SKM-1 (cell line): Measurements from ENCODE around the gene UNC50.

Source experiments
- DNase-seq: peaks from one replicate; lab custom pipeline; 2025; ENCODE audit not compliant: unreplicated experiment; lab: John Stamatoyannopoulos, UW

UNC50 gene, protein sequence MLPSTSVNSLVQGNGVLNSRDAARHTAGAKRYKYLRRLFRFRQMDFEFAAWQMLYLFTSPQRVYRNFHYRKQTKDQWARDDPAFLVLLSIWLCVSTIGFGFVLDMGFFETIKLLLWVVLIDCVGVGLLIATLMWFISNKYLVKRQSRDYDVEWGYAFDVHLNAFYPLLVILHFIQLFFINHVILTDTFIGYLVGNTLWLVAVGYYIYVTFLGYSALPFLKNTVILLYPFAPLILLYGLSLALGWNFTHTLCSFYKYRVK

DNA sequence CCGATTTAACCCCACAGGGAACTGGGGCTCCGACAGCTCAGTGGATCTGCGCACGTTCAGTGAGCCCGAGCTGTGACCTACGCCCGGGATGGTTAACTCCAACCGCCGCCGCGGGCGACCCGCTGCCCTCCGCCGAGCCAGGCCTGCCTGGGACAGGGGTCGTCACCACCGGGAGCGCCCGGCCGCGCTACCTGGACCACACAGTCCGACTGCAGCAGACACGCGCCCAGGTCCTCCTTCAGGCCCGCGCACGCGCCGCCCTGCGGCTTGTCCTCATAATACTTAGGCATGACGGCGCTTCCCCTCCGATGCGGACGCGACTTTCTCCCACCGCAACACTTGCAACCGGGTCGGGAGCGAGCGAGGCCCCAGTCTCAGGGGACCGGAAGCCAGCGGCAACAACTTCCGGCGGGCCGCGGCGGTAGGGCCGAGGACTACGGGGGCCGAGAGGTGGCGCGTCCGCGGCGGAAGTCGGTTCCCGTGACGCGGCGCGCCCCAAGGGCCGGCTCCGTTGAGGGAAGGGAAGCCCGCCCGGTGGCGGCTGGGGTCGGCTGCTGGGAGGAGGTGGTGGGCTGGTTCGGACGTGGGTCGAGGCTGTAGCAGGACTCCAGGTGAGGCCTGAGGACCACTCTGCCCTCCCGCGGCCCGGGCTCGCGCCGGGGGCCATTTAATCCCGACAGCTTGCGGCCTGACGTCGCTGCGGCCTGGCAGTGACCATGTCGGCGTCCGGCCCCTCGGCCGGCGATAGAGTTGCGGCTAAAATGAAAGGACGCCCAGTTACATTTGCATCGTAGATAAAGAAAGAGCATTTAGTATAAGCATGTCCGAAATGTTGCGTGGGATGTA lies at the start of gene UNC50, which contains the start of gene COA5:
Gene UNC50, plus strand, starts transcription at position 474 of the 846 bp plus-strand sequence. CDS start 1,171 bp downstream, outside the sequence.
Gene COA5, minus strand, starts transcription at position 397 of the 846 bp plus-strand sequence. Its CDS starts 107 bp downstream, at position 290.
- peak; percentile 73 for DNase-seq

DNA sequence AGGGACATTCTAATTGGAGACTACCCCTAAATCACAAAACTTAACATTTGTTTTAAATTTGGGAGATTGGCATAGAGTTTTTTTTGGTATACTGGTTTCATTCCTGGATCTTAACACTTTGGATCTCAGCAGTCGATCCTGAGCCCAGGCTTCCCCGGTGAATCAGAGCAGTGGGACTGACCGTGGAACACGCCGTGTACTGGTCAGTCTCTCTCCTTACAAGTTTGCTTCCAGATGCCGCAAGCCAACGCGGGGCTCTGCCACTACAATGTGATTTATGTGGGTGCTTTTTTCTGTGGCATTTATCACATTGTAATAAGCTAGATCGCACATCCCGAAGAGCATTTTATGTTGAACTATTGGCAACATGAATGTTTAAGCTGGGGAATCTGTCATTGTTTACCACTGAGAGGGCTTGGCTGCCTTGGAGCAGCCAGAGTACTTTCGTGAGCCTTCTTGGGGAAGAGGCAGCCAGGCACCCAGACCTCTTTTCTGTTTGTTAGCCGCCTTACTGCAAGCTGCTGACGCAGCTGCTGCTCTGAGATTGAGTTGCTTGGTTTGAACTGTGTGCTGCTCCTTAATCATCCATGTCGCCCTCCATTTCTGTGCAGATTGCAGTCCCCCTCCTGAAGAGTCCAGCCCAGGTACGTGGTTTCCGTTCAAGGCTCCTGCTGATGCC lies 49.4 kb upstream of the UNC50 start:
- no peak for DNase-seq

DNA sequence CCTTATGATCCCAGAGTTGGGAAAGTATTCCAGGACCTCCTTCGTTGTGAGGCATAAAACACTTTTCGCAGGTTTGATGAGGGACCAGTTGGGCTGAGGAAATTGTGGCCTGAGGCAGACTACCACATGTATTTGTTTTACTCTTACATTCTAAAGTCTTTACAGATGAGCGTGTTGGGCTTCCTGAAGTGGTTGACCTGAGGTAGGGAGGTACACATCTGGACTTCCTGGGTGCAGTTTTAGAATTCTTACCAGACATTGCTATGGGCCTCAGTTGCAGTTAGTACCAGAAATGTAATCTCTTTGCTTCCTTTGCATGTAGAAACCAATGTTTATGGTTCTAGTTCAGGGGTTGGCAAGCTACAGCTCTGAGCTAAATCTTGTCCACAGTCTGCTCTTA lies 48.8 kb upstream of the UNC50 start:
- DNase-seq: no peak

DNA sequence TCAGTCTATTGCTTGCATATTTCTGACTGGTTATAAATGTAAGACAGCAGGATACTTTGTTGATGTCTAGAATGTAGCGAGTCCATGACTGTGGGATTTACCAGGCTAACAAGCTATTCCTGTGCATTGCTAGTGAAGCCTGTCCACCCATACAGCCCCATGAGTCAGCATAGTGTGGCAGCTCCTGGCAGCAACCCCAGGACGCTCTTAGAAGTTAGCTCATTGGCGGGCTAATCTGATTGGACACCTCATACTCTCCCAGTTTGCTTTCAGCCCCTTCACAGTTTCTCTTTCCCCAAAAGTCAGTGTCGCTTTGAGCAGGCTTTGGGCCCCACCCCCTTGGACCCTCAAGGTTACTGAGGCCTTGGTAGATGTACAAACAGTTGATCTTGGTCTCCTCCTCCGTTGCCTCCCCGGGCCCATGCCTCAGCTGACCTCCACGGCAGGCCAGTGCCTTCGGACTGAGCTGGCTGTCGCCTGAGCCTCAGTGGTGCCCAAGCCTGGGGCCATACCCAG lies 48.1 kb upstream of the UNC50 start:
- no peak for DNase-seq

DNA sequence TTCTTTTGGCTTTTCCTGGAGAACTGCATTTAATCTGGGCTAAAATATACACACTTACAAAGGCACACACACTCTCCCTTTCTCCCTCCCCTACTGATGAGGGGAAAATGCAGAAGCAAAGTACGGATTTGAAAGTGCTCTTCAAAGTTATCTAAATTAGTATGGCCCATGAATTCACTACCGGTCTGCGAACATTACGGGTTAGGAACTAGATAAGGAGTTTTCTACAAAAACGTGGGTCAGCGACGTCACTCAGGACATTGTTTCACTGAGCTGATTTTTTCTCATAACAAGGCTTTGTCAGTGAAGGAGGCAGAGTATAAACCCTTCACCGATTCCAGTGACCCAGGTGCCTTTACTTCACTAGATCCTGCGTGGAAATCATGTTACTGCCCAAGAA lies 47.4 kb upstream of the UNC50 start:
- DNase-seq: no peak

DNA sequence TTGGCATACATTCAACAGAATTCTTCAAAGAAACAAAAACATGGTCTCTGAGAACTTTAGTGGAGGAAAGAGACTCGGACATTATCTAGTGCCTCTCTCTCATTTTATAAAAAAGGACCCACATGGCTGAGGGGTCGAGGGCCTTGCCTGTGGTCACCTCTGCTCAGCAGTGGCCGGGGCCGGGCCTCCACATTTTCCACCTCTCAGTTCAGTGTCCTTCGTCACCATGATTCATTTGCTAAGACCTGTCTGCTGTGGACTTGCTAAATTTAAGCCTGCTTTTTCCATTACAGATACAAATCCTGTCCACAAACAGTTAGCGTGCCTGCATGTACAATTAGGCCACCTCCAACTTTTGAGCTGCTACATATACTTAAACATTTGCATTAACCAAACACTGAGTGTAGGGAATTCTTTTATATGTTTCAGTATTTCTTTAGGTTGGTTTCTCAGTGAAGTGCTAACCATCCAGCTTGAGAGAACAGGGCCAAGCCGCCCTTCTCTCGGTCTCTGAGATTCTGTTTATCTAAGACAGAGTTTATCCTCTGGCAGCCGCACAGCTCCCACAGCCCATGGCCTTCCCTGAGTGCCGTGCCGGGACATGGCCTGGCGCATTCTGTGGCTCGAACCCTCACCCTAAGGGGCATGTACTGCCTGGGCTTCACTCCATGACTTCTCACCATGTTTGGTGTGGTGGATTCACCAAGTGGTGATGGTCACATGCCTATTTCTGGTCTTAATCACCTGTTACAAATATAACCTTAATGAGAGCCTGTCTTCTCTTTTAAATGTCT lies 46.3 kb upstream of the UNC50 start:
- DNase-seq: no peak

DNA sequence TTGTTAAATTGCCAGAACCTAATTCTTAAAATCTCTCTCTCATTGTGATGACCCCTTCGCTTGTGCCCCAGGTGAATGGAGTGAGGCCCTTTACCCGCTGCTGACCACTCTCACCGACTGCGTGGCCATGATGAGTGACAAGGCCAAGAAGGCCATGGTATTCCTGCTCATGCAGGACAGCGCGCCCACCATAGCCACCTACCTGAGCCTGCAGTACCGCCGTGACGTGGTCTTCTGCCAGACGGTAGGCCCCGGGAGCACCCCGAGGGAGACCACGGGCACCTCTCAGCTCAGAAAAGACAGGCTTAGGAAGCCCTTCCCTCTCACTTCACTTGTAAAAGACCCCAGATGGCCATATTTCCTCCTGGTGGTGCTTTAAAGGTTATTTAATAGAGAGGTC lies 45.0 kb upstream of the UNC50 start:
- DNase-seq: no peak

DNA sequence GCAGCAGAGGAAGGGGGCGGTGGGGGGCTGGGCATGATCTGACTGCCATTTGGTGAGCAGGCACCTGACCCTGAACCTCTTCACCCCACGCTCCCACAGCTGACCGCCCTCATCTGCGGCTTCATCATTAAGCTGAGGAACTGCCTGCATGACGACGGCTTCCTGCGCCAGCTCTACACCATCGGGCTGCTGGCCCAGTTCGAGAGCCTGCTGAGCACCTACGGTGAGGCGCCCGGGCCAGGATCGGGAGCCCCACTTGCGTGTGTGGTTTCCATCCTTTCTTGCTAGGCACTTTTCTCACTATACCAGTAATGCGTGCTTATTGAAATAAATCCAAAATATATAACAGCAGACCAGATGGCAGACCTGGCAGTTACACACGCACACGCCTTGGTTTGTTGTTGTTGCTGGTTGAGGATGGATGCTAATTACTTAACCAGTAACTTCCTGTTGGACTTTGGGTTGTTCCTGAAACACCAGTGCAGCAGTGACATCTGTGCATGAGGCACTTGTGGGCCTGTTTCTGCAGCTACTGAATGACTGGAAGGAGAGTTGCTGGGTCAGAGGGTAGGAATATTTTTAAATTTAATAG lies 43.8 kb upstream of the UNC50 start:
- no peak for DNase-seq

DNA sequence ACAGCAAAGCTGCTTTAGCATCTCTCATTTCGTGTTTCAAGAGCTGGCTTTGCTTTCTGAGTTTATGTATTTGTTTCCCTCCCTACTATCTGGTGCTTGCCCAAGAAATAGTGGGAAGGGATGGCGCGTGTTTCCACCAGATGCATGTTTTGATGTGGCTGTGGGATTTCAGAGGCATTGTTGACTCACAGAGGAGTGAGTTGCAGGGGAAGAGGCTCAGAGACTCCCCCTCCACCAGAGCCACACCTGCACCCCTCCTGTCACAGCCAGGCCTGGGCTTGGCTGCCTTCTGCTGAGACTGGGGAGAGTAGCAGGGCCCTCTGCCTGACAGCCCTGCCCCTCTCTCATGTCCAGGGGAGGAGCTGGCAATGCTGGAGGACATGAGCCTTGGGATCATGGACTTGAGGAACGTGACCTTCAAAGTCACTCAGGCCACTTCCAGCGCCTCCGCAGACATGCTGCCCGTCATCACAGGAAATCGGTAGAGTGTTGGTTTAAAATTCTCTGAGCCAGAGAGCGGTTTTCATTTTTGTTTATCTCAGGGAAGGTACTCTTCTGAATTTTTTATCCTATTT lies 43.0 kb upstream of the UNC50 start:
- DNase-seq: no peak

DNA sequence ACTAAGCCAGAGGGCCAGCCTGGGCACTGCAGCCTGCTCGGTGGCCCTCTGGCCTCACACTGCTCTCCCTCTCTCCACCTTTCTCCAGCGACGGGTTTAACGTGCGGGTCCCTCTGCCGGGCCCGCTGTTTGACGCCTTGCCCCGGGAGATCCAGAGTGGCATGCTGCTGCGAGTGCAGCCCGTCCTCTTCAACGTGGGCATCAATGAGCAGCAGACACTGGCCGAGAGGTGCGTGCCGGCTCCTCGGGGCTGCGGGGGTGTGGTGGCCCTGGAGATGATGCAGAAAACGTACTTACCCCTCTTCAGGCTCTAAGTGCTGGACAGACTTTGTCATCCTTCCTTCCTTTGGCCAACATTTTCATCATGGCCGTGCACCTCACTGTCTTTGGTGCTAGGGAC lies 42.4 kb upstream of the UNC50 start:
- DNase-seq: no peak

DNA sequence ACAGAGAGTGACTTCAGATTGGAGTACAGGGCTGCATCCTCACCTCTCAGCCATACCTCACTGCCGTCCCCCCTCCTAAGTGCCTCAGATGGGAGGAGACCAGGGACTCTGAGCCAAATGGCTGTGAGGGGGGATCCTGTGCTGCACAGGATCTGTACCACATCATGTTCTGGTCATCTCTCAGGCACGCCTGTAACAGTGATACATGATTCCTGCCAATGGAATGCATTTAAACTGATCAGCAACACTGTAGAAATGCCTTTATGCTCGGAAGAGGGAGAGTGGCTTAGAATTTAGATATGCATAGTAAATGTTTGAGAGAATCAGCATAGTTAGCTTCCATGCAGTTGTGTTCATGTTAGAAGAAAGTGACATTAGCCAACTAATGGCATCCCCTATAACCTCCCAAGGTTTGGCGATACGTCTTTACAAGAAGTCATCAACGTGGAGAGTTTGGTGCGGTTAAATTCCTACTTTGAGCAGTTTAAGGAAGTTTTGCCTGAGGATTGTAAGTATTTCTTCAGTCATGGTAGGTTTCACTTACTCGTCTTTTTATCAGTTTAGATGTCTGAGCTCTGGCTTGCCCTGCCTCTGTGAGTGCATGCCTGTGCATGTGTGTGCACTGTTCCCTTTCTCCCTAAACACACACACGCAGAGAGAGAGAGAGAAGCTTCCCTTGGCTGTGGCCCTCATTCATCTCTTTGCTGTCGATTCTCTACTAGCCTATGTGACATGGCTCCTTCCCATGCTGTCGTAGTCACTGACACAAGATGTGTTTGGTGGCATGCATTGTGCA lies 40.0 kb upstream of the UNC50 start:
- DNase-seq: no peak

DNA sequence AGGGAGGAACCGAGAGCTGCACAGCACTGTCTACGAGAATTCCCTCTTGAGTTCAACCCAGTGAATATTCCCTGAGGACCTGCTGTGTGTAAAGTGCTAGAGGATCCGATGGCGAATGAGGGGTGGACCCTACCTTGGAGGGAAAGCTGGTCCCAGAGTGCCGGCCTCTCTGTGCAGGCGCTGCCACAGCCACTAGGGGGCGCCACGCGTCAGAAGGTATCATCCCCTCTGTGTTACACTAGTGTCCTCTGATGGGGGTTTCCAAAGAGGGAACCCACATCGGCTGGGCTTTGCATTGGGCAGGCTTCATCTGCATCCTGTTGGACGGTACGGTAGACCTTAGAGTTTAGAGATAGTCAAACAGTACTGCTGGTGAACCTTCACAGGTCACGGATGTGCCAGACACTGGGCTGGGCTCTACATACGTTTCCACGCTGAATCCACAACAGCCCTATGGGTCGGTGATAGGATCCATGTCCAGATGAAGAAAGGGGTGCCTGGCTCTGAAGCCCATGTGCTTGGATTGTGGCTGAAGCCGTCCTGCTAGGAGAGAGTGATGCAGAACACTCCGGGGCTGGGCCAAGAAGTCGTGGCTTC lies 39.1 kb upstream of the UNC50 start:
- DNase-seq: no peak

DNA sequence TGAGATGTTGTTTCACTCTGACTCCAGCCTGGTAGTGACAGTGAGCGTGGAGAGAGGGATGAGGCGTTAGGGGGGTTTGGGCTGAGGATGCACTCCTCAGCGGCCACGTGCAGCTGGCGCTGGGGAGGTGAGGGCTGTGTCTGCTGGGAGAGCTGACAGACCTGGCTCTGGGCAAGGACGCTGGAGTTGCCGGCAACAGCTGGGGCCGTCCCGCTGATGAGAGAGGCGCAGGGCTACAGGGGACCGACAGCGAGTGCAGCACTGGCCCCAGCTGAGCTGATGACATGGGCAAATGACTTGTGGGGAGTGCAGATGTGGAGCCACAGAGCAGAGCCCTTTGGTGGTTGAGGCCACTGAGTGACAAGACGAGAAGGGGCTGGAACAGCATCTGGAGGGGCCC lies 38.5 kb upstream of the UNC50 start:
- DNase-seq: no peak

DNA sequence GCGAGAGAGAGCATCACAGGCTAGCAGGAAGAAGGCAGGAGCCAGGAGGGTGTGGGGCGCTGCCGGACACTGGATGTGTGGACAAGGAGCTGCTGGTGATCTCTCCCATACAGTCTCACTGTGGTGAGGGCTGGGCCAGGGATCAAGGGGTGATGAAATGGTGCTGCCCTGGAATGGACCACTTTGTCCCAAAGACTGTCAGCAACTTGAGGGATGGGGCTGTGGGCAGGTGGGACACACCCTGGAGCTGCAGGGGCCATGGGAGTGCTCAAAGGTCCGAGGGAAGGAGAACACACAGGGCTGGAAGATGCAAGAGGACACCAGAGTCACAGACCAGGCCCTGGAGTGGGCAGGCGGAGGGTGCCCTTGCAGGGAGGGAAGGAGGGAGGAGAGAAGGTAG lies 38.0 kb upstream of the UNC50 start:
- DNase-seq: no peak

DNA sequence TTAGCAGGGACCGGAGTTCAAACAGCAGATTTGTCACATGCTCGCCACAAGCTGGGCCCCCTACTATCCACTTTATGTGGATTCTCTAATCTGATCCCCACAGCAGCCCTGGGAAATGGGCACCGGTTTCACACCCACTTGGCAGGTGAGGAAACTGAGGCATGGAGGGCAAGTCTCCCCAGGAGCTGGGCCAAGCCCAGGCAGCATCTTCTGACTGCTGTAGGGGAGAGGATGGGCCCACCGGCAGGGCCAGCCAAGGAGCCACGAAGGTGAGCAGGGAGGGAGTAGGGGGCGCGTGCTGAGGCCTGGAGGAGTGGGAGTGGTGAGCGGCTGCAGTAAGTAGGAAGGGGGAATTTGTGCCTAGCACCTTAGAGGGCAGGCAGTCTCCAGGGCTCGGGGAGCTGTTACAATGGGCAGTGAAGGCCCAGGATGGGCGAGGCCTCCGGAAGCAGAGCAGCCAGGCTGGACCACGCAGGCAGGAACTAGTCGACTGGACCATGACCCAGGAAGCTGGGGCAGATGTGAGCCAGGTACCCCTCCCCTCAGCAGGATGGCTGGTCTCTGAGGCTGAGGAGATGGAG lies 37.2 kb upstream of the UNC50 start:
- DNase-seq: no peak

DNA sequence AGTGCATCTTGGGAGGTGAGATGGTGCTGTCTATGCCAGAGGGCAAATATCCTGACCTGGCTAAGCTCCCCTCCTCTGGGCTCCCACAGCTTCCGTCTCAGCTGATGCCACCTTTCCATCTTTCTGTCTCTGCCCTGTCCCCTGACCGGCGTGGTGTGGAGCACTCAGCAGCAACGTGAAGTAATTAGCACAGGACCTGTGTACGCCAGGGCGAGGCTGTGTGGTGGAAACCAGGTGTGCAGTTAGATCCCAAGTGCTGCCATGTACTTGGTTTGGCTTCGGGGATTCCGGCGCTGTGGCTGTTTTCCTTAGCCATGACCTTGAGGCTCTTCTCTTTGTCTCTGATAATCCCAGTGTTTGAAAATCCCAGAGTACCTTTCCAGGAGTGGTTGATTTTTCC lies 36.6 kb upstream of the UNC50 start:
- no peak for DNase-seq

DNA sequence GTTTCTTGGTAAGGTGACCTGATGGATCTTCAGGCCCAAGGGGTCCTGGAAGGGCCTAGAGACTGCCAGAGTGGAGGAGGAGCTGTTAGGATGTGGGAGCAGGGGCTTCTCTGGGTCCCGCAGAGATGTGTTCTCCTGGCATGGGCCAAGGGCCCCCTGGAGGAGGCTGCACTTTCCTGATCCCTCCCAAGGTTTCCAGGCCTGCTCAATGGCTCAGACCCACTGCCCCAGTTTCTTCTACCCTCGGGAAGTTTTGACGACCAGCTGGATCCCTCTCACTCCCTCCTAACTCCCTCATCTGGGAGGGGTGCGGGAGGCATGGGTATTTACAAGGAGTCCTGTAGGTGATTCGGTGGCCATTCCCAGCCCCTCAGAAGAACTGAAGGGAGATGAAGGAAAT lies 36.2 kb upstream of the UNC50 start:
- no peak for DNase-seq

DNA sequence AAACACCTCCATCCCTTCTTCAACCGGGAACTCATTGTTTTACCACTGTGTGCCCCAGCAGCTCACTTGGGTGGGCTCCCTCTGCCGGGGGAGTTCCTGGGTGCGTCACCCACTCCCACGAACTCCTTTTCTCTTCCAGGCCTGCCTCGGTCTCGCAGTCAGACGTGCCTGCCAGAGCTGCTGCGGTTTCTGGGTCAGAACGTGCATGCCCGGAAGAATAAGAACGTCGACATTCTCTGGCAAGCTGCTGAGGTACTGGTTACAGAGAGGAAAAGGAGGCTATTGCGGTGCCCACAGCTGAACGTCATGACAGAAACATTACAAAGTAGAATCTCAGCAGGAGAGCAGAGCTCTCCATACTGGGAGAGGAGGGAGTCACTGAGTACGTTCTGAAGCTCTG lies 35.7 kb upstream of the UNC50 start:
- DNase-seq: no peak

DNA sequence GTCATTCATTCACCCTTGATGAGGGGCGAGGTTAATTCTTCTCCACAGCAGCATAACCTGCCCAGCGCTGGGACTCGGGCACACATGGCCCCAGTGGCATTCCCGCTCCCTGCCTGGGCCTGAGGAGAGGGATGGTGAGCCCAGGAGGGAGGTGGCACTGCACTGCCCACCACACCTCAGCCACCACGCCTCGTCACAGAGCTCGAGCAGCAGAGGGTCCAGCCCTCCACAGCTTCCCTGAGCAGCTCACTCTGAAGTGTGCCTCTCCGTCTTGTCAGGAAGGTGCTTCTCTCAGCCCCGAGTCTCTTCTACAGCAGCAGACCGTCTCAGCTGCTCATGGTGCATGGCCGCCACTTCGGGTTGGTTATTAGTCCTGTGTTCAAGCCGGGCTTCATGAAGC lies 35.0 kb upstream of the UNC50 start:
- no peak for DNase-seq
